Measurements from ENCODE around the gene TANGO2.

GRCh38 chr22:20020533-20021195, at the start of gene TANGO2:
- TF ChIP-seq CTCF (IDR thresholded peaks at IDR 0.05) (no peak), EP300 (IDR thresholded peaks at IDR 0.05) (no peak)
